H9 (cell line): ENCODE data around the gene LFNG. TPM values are rescaled to one million over a fixed set of nuclear protein-coding genes. Genes with fewer than 3 reads are reported as not detected.
A peak's percentile ranks its signal among the peaks of the same experiment; 100 is the strongest.

Experiments
- DNase-seq: peaks from one replicate; pipeline ENCODE4 v3.0.0-alpha.2; 2017
- H2AFZ ChIP-seq: one replicate; pipeline ENCODE4 v1.6.1; 2013; ENCODE audit warnings: mild to moderate bottlenecking, low read length, control low read depth, moderate library complexity
- H2AK5ac ChIP-seq: 2 replicates; pipeline ENCODE4 v1.6.1; 2013; ENCODE audit warnings: low read length, control low read depth, mixed read lengths; ENCODE audit not compliant: insufficient read length
- H2BK120ac ChIP-seq: one replicate; pipeline ENCODE4 v1.6.1; 2013; ENCODE audit warnings: low read depth, mild to moderate bottlenecking, low read length, control low read depth, inconsistent platforms; ENCODE audit not compliant: poor library complexity, severe bottlenecking
- H2BK12ac ChIP-seq: 2 replicates; pipeline ENCODE4 v1.6.1; 2013; ENCODE audit warnings: low read length, control low read depth, mixed read lengths, low read depth; ENCODE audit not compliant: insufficient read length
- H2BK15ac ChIP-seq: 2 replicates; pipeline ENCODE4 v1.6.1; 2013; ENCODE audit warnings: low read depth, low read length, control low read depth
- H2BK20ac ChIP-seq: one replicate; pipeline ENCODE4 v1.6.1; 2013; ENCODE audit warnings: low read depth, mild to moderate bottlenecking, low read length, control low read depth, inconsistent platforms; ENCODE audit not compliant: poor library complexity, severe bottlenecking
- H2BK5ac ChIP-seq: 2 replicates; pipeline ENCODE4 v1.6.1; 2013; ENCODE audit warnings: low read length, control low read depth, mixed read lengths; ENCODE audit not compliant: insufficient read length
- H3K14ac ChIP-seq: 2 replicates; pipeline ENCODE4 v1.6.1; 2013; ENCODE audit warnings: low read length, control low read depth; ENCODE audit not compliant: insufficient read depth
- H3K18ac ChIP-seq: 2 replicates; pipeline ENCODE4 v1.6.1; 2013; ENCODE audit warnings: low read depth, mild to moderate bottlenecking, mixed read lengths, low read length, control low read depth; ENCODE audit not compliant: insufficient read length
- H3K23ac ChIP-seq: 2 replicates; pipeline ENCODE4 v1.6.1; 2013; ENCODE audit warnings: low read length, control low read depth, mixed read lengths, low read depth; ENCODE audit not compliant: insufficient read length
- H3K23me2 ChIP-seq: 2 replicates; pipeline ENCODE4 v1.6.1; 2013; ENCODE audit warnings: low read depth, mild to moderate bottlenecking, mixed read lengths, low read length, control low read depth; ENCODE audit not compliant: insufficient read length, poor library complexity, severe bottlenecking
- H3K27ac ChIP-seq: 2 replicates; pipeline ENCODE4 v1.5.1; 2013; ENCODE audit warnings: low read length, control low read depth, mixed read lengths, low read depth; ENCODE audit not compliant: insufficient read length
- H3K27me3 ChIP-seq: 2 replicates; pipeline ENCODE4 v1.6.1; 2013; ENCODE audit warnings: low read length, control low read depth, inconsistent platforms; ENCODE audit not compliant: insufficient read depth
- H3K4ac ChIP-seq: 2 replicates; pipeline ENCODE4 v1.6.1; 2013; ENCODE audit warnings: low read depth, mild to moderate bottlenecking, control low read depth, inconsistent platforms, low read length, moderate library complexity
- H3K4me1 ChIP-seq: 2 replicates; pipeline ENCODE4 v1.6.1; 2013; ENCODE audit warnings: low read length, control low read depth, inconsistent platforms; ENCODE audit not compliant: insufficient read depth
- H3K4me2 ChIP-seq: 2 replicates; pipeline ENCODE4 v1.6.1; 2013; ENCODE audit warnings: low read length, control low read depth, mixed read lengths; ENCODE audit not compliant: insufficient read length, insufficient read depth
- H3K56ac ChIP-seq: 2 replicates; pipeline ENCODE4 v1.6.1; 2013; ENCODE audit warnings: low read depth, mild to moderate bottlenecking, mixed read lengths, low read length, control low read depth; ENCODE audit not compliant: insufficient read length
- H3K79me1 ChIP-seq: 2 replicates; pipeline ENCODE4 v1.6.1; 2013; ENCODE audit warnings: low read depth, mild to moderate bottlenecking, moderate library complexity, low read length, control low read depth, inconsistent platforms; ENCODE audit not compliant: insufficient read depth, poor library complexity, severe bottlenecking
- H3K79me2 ChIP-seq: 2 replicates; pipeline ENCODE4 v1.6.1; 2013; ENCODE audit warnings: low read length, control low read depth, inconsistent platforms; ENCODE audit not compliant: insufficient read depth
- H3K9ac ChIP-seq: 2 replicates; pipeline ENCODE4 v1.6.1; 2013; ENCODE audit warnings: low read length, control low read depth, mixed read lengths; ENCODE audit not compliant: insufficient read length; ENCODE audit errors: extremely low read depth
- H3K9me3 ChIP-seq: one replicate; pipeline ENCODE4 v1.6.1; 2013; ENCODE audit warnings: low read depth, low read length, inconsistent platforms; ENCODE audit not compliant: control insufficient read depth
- H3T11ph ChIP-seq: one replicate; pipeline ENCODE4 v1.6.1; 2013; ENCODE audit warnings: mild to moderate bottlenecking, low read length, control low read depth, inconsistent platforms
- H4K20me1 ChIP-seq: one replicate; pipeline ENCODE4 v1.6.1; 2013; ENCODE audit not compliant: control insufficient read depth, insufficient read length, insufficient read depth
- H4K5ac ChIP-seq: 2 replicates; pipeline ENCODE4 v1.6.1; 2013; ENCODE audit warnings: low read depth, mild to moderate bottlenecking, mixed read lengths, low read length, control low read depth; ENCODE audit not compliant: insufficient read length
- H4K8ac ChIP-seq: replicated peaks from 2 replicates; pipeline ENCODE4 v1.6.1; 2013; ENCODE audit warnings: low read length, control low read depth, mixed read lengths, low read depth; ENCODE audit not compliant: insufficient read length
- H4K91ac ChIP-seq: 2 replicates; pipeline ENCODE4 v1.6.1; 2013; ENCODE audit warnings: low read depth, mild to moderate bottlenecking, moderate library complexity, mixed read lengths, low read length, control low read depth; ENCODE audit not compliant: insufficient read length
- H3K27ac Mint-ChIP-seq, 3 experiments: 2 replicates in 2 of 3; 3 replicates in 1 of 3; pipeline ENCODE4 v1.8.0; 2020 to 2021; ENCODE audit warnings: mixed read lengths in 3 of 3, mild to moderate bottlenecking in 1 of 3, moderate library complexity in 1 of 3
- H3K27me3 Mint-ChIP-seq: 2 replicates; pipeline ENCODE4 v1.8.0; 2021; ENCODE audit warnings: low read depth, mild to moderate bottlenecking, moderate library complexity, mixed read lengths
- H3K36me3 Mint-ChIP-seq, 3 experiments: 2 replicates in 2 of 3; 3 replicates in 1 of 3; pipeline ENCODE4 v1.8.0; 2020 to 2021; ENCODE audit warnings: low read depth in 3 of 3, mixed read lengths in 3 of 3; ENCODE audit not compliant: insufficient read depth in 1 of 3
- H3K4me1 Mint-ChIP-seq, 2 experiments: 2 replicates each; pipeline ENCODE4 v1.8.0; 2020; ENCODE audit warnings: mixed read lengths in 2 of 2
- H3K4me3 Mint-ChIP-seq, 2 experiments: 2 replicates in 1 of 2; 3 replicates in 1 of 2; pipeline ENCODE4 v1.8.0; 2020 to 2021; ENCODE audit warnings: mild to moderate bottlenecking in 2 of 2, mixed read lengths in 2 of 2, moderate library complexity in 1 of 2
- H3K9me3 Mint-ChIP-seq, 2 experiments: 2 replicates in 1 of 2; 3 replicates in 1 of 2; pipeline ENCODE4 v1.8.0; 2020; ENCODE audit warnings: mild to moderate bottlenecking in 2 of 2, mixed read lengths in 2 of 2, moderate library complexity in 1 of 2
- WGBS: extraction: QIAGEN DNeasy Blood & Tissue Kit; methylation state at CpG from one replicate; pipeline ENCODE4 v1.1.7; 2013; ENCODE audit warnings: missing lambda C conversion rate, low lambda C conversion rate, mixed read lengths; ENCODE audit not compliant: insufficient read length; ENCODE audit errors: extremely low coverage; 5-methylcytosine and 5-hydroxymethylcytosine counted together
- total RNA-seq: library from RNA; stranded (reverse); gene quantifications from 2 replicates; pipeline ENCODE4 v1.2.1, GENCODE V29; 2021
- TF ChIP-seq, protein P1 (sequence below): fragments of 200-600 bp; sonication (generic); conservative IDR thresholded peaks from 3 replicates; pipeline ENCODE4 v1.8.0; 2021; ENCODE audit warnings: antibody characterized with exemption, mild to moderate bottlenecking

LFNG gene
- total RNA-seq, 1 experiment from 2014 or later, result 52.9 TPM

- no peak overlapping the region for H2AK5ac ChIP-seq
- H3K9me3 ChIP-seq, result no peaks in the 10 kb centered on the region
- H4K8ac ChIP-seq, result no peak overlapping the region
- no peak overlapping the region for H2BK20ac ChIP-seq
- no peak overlapping the region for H3K14ac ChIP-seq
- Mint-ChIP-seq H3K36me3 (no peaks in the 10 kb centered on the region; a peak in 1 of 7 replicates), H3K27me3 (no peaks in the 10 kb centered on the region), H3K9me3 (no peaks in the 10 kb centered on the region; a peak in 2 of 5 replicates), H3K4me1 (peaks cover 15 to 30% of the 10 kb centered on the region in 2 experiments), H3K4me3 (no peak overlapping the region), H3K27ac (peak overlapping the region in 1 of 3 experiments; percentile 68; a peak in 2 of 7 replicates)
- H3K27ac ChIP-seq, result no peak overlapping the region
- no peak overlapping the region for H3K18ac ChIP-seq
- no peaks in the 10 kb centered on the region for H3K79me1 ChIP-seq
- no peak overlapping the region for H2BK5ac ChIP-seq
- no peaks in the 10 kb centered on the region for H3K79me2 ChIP-seq
- WGBS, result no CpG with 5 or more reads among the region's 17 CpGs
- DNase-seq, result peak; percentile 79
- no peak overlapping the region for H2BK120ac ChIP-seq
- H3K23me2 ChIP-seq, result no peaks in the 10 kb centered on the region
- no peak overlapping the region for H4K91ac ChIP-seq
- H3T11ph ChIP-seq, result no peak overlapping the region
- H3K9ac ChIP-seq, result no peak overlapping the region
- H2BK15ac ChIP-seq, result no peak overlapping the region
- peaks cover 2% of the 10 kb centered on the region; the same call in 1 of the 2 replicates for H3K4me1 ChIP-seq
- no peak overlapping the region for H3K23ac ChIP-seq
- no peaks in the 10 kb centered on the region for H4K20me1 ChIP-seq
- no peak overlapping the region for H2AFZ ChIP-seq
- H3K4me2 ChIP-seq, result no peak overlapping the region
- H3K4ac ChIP-seq, result no peak overlapping the region
- H3K56ac ChIP-seq, result no peak overlapping the region
- TF ChIP-seq, protein P1, sequence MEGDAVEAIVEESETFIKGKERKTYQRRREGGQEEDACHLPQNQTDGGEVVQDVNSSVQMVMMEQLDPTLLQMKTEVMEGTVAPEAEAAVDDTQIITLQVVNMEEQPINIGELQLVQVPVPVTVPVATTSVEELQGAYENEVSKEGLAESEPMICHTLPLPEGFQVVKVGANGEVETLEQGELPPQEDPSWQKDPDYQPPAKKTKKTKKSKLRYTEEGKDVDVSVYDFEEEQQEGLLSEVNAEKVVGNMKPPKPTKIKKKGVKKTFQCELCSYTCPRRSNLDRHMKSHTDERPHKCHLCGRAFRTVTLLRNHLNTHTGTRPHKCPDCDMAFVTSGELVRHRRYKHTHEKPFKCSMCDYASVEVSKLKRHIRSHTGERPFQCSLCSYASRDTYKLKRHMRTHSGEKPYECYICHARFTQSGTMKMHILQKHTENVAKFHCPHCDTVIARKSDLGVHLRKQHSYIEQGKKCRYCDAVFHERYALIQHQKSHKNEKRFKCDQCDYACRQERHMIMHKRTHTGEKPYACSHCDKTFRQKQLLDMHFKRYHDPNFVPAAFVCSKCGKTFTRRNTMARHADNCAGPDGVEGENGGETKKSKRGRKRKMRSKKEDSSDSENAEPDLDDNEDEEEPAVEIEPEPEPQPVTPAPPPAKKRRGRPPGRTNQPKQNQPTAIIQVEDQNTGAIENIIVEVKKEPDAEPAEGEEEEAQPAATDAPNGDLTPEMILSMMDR, result no peak
- H4K5ac ChIP-seq, result no peak overlapping the region
- no peaks in the 10 kb centered on the region for H3K27me3 ChIP-seq
- H2BK12ac ChIP-seq, result no peak overlapping the region
Observed at GRCh38 chr7:2471396-2471795, 48.2 kb upstream of the LFNG start.
